GM21360 (cell line): ENCODE measurements around the gene PAQR7.
A peak's percentile ranks its signal among the peaks of the same experiment; 100 is the strongest.

ENCODE experiments used
- ATAC-seq: cut with Tn5 transposase; IDR thresholded peaks from one replicate; pipeline ENCODE4 v1.9.1; 2021; ENCODE audit warnings: mild to moderate bottlenecking, moderate library complexity; ENCODE audit not compliant: unreplicated experiment

Gene PAQR7

DNA sequence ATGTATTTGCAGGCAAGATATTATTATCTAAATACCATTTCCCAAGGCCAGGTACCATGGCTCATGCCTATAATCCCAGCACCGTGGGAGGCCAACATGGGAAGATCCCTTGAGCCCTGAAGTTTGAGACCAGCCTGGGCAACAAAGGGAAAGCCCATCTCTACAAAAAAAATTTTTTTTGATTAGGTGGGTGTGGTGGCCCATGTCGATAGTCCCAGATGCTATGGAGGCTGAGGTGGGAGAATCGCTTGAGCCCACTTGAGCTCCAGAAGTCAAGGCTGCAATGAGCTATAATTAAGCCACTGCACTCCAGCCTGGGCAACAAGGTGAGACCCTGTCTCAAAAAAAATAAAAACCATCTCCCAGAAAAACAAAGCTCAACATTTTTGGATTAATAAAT, 28.5 kb upstream of the PAQR7 start:
- no peak for ATAC-seq

DNA sequence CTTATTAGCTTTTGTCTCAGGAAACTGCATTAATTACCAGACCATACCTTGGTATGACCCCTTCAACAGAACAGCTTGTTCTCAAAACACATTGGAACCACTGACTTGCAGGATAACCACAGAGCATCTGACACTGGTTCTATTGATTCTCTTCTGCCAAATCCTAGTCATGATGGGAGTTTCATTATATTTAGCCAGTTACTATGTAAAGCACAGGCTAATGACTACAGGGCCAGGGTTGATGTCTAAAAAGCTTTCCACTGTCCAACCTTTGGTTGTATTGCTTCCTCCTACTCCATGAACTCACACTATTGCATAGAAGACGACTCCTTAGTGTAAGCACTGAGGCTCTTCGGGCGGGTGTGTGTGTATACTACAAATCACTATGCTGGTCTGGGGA, 27.0 kb upstream of the PAQR7 start:
- ATAC-seq: no peak

DNA sequence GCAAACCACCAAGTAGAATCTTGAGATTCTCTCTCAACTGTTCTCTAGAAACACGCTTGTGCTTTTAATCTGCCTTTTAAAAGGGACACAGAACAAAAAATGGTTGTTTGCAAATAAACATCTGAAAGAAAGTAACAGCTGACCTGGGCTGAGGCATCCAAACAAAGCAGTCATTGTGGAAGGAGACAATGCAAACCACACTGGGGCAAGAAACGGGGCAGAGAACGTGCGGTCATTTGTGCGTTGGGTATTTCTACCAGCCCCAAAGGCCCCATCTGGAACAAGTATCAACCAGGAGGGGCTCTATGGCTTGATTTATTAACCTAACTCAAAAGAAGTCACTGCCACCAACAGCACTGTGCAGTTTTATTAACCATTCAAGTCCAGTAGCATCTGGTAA, 24.7 kb upstream of the PAQR7 start:
- no peak for ATAC-seq

DNA sequence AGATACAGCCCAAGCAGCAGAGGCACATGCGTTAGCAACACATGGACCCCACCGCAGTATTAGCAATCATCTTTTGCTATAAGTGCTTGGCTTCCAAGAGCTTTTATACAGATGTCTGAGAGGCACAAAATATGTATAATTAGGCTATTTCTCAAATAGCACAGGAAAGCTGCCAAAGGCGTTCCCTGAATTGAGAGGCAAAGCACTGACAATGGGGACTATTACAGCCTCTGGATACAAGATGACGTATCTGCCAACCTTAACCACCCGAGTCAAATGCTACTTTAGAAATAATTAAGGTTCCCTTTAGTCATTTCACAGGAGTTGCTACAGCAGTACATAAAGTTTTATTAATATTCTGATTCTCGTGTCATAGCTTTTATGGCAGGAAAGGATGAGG, 24.3 kb upstream of the PAQR7 start:
- no peak for ATAC-seq

DNA sequence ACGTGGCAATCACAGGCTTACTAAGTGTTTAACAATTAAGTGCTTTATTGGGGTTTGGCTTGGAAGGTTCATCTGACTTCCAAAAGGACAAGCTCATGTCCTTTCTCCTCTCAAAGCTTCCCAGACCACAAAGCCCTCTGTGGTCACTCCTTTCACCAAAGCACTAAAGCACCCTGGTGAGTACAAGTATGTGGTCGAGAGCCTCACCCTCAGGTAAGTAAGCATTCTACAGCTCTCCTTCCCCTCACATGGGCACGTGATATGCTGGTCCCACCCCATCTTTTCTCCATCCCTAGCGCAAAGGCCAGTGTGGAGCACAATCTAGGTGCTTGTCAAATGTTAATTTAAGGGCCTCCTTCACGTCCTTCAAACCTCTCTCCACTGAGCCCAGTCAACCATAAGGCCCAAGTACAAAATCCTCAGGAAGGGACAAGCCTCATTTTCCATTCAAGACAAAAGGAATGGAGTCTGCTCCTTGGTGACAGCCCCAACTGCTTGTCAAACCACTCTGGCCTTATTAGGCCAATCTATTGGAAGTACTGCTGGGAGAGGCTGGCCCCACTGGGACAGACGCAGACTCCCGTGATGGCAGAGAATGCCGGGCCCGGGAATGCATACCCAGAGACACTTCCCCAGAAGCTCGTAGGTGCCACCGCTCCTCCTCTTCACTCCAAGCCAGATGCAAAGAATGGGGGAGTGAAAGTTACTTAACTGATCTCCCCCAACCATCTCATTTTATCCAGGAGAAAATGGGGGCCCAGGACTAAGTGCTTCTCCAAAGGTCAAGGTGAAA, 22.9 kb upstream of the PAQR7 start:
- no peak for ATAC-seq

DNA sequence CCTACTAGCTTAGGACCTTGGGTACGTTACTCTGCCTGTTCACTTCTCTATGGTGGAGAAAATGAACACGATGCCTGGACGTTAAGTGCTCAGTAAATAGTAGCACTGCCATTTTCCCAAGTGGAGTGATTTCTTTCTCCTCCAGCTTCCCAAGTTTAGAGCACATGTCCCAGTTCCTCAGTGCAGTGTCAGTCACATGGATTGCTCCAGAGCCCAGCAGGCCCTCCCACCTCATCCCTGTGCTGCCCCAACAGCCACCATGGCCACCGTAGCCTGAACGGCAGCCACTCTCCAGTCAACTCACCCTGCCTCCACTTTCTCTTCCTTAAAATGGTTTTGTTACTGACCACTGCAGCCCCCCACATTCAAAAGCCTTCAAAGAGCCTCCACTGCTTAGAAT, 22.2 kb upstream of the PAQR7 start:
- no peak for ATAC-seq

DNA sequence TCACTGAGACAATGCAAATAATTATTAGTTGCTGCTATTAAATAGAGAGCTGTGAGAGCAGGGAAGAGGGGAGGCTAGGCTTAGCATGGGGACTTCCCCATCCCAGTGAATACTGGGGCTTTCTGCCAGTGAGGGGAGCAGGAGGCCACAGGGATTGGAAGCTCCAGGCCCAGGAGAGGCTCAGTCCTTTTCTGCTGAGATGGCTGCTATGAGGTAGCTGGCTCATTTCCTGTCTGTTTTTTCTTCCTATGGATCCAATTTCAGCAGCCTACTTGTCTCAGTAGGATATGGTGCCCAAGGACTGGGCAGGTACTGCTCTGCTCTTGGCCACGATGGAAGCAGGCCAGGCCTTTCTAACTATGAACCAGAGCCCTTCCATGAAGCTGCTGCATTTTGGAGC, 20.8 kb upstream of the PAQR7 start:
- no peak for ATAC-seq

DNA sequence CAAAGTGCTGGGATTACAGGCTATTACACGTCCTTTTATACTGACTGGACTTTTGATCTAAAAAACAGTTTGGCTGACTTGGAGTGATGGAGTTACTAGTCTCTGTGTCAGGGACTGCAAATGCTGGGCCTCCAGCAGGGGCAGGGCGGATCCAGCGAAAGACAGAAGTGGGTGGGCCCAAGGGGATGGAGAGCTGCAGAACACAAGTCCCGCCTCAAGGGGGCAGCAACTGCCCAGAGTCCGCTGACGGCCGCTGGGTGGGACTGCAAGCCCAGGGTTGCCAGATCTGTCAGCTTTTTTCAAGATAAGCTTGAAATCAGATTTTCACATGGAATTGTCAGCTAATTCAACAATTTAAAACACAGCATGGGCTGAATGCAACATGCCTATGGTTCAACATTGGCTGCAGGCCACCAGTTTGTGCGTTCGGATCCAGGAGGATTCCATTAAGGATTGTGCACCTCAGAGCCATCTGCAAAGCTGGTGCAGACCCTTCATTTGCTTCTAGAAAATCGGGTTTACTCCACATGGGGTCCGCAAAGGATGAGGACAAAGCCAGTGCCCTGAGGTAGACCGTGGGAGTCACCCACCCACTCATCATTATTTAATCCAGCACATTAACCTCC, 20.0 kb upstream of the PAQR7 start:
- peak; percentile 88 for ATAC-seq

DNA sequence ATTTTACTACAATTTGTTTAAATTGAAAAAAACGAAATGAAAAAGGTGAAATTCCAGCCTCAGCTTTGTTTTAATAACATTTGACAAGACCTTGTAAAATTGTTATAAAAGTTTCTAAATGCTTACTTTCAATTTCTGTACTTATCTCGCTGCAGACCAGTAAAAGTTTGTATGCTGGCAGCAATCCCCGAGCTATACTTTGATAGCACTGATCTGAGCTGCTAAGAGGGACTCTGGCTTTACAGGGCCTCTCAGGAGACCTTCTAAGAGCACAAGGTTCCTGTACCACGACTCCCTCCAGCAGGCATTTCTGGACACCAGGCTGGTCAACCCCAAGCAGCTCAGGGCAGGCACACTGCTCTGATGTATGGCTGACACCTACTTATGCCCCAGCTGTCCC, 17.6 kb upstream of the PAQR7 start:
- no peak for ATAC-seq

DNA sequence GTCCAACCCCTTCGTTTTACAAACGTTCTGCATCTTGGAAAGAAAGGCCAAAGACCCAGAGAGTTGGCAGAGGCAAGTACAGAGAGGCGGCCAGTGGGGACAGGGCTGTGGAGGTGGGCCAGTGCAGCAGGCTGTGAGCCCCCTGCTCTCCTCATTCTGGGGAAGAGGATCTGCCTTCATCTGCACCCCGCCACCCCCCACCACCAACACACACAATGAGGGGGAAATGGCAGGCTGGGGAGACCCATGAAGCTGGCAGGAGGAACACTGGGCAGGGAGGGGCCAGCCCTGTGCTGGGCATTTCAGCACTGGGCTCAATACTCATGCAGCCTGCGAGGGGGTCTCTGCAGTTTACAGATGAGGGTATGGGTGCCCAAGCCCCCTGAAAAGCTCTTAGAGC, 16.1 kb upstream of the PAQR7 start:
- no peak for ATAC-seq

DNA sequence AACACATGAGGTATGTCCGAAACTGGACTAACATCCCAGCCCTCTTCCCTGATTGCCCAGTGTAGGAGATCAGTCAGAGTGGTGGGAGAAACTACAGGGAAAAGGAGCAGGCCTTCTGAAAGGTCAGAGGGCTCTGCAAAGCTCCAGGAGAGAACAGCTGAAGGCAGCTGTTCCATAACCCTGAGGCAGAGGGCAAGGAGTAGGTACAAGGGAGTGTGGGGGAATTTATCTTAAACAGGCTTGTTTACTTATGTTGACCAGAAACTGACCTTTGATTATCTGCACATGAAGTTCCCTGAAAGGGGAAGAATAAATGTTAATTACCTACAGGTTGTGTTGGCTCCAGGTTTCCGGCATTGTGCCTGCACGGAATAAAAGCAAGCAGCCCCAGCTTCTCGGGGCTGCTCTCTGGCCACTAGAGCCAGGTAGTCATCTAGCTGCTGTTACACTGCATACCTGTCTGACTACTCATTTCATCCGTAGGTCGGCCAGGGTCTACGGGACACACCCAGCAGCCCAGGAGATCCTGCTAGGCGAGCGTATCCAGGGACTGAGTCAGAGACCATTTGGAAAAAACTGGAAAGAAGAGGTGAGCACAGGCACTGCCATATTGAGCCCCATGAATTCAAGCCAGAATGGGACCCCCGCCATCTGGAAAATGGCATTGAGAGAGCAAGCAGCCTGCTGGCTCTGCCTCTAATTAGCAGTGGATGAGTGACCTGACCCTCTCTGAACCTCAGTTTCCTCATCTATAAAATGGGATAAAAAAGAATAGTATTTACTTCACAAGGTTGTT, 14.9 kb upstream of the PAQR7 start:
- no peak for ATAC-seq

DNA sequence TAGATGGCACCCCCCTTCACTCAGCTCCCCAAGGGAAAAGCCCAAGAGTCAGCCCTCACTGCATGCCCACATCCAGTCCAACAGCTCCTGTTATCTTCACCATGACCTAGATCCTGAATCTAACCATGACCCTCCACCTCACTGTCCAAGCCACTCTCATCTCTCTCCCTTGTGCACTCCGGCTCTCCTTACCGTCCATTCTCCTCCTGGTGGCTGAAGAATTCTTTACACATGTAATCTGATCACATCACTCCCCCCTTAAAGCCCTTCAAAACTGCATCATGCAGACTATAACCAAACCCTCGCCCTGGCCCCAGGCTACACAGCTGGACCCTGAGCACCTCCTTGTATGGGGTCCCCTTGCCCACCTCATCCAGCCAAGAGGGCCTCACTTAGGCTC, 14.0 kb upstream of the PAQR7 start:
- ATAC-seq: no peak

DNA sequence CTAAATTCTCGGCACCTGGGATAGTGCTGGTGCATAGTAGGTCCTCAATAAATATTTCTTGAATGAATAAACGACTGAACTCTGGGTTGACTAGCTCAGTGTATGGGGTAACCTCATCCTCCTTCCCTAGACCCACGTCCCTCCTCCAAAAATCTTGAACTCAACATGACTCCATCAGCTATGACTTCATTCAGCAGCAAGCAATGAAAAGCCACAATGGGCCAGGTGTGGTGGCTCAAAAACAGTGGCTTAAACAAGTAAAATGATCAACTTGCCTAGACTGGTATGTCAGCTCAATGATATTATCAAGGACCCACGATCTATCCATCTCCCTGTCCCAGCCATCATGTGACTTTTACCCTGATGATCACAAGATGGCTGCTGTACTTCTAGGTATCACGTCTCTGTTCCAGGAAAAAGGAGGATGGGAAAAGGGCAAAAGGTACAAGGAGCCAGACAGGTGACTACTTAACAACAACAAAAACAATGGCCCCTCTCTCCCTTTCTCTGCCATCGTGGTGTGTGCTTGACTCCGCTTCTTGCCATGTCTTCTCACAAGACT, 13.0 kb upstream of the PAQR7 start:
- ATAC-seq: no peak

DNA sequence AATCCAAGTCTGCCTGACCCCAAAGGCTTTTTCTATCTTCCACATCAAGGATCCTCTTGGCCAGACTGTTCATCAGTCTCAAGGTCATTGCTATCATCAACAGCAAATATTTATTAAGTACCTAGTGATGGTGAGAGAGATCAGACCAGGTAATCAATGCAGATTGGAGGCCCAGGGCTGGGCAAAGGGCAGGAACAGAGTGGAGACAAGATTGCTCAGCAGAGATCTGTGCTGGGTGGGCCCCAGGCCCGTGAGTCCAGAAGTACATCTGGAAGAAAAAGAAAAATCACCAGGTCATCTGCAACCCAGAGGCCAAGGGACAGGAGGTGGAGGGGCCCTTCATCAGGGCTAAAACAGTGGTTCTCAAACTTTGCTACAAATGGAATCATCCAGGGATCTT, 10.1 kb upstream of the PAQR7 start:
- no peak for ATAC-seq

DNA sequence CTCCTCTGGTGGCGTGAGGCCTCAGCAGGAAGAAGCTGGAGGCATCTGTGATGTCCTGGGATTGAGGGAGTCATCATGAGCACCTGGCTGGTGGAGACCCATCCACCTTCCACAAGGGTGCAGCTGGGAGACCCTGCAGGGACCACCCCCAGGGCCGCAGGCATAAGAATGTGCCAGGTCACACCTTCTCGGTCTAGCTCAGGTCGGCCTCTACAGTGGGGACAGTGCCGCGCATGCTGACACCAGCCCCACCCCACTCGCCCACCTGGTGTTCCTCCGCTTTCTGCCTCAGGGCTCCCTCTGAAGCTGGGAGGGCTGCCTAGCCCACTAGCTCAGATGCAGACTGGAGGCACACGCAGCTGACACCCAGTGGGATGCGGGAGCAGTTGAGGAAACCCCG, 5.8 kb upstream of the PAQR7 start:
- no peak for ATAC-seq

DNA sequence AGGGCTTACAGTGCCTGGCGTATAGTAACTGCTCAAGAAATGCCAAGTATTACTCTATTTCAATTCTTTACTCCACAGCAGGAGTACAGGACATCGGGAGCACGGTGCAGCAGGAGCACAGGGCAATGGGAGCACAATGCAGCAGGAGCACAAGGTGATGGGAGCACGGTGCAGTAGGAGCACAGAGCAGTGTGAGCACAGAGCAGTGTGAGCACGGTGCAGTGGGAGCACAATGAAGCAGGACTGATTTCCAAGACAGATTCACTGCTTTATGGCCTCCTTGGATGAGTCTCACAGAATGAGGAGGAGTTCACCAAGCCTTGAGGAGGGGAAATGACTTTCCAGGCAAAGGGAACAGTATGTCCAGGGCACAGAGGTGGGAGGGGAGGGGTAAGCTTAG, 5.0 kb upstream of the PAQR7 start:
- ATAC-seq: no peak

DNA sequence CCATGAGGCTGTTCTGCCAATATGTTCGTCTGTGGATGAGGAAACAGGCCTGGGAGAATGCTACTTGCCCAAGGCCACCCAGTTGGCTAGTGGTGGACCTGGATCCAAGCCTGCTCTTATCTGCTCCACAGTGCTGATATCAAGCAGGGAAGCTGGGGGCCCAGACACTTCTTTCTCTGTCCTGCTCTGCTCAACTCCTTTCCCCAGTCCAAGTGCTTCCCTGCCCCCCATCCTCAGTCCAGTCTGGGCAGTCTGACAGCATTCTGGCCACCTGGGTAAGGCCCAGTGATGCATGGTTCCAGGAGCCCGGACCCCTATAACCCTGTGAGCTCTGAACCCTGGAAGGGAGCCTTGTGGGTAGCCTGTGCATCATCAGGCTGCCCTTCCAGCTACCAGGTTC, 4.2 kb upstream of the PAQR7 start:
- no peak for ATAC-seq

DNA sequence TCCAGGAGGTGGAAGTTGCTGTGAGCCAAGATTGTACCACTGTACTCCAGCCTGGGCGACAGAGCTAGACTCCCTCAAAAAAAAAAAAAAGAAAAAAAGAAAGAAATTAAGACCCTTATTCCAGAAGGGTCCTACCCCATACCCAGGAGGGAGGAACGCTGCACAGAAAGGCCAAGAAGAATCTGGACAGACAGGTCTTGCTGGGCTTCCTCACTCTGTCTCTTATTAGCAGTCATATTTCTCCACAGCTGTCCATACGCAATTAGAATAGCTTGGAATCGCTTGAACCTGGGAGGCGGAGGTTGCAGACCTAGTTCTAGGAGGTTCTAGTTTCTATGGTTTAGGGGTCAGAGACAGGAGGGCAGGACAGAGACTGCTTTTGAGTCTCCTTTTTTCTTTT, 3.2 kb upstream of the PAQR7 start:
- no peak for ATAC-seq

DNA sequence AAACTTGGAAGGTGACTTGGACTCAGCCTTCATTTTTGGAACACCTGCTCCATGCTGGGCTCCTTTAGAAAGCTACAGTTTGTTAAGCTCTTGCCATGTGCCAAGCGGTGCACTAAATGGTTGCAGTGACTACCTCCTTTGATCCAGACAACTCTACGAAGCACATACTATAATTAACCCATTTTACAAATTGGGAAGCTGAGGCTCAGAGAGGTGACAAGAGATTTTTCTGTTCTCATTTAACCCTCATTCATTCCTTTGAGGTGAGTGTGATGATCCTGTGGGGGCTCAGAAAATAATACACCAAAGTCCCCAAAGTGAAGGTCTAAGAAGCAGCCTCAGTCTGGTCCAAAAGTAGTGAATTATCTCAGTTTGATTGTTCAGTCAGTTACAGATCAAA, 1.6 kb upstream of the PAQR7 start:
- no peak for ATAC-seq

DNA sequence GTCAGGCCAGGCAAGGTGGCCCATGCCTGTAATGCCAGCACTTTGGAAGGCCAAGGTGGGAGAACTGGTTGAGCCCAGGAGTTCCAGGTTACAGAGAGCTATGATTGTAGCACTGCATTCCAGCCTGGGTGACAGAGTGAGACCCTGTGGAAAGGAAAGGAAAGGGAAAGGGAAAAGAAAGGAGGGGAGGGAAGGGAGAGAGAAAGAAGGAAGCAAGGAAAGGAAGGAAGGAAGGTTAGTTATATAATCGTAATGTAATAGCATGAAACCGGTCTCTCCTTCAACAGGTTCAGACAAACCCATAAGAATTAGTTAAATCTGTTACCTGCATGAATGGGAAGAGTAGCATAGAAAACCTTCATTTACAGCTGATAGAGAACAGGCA, 1.2 kb upstream of the PAQR7 start:
- ATAC-seq: no peak

DNA sequence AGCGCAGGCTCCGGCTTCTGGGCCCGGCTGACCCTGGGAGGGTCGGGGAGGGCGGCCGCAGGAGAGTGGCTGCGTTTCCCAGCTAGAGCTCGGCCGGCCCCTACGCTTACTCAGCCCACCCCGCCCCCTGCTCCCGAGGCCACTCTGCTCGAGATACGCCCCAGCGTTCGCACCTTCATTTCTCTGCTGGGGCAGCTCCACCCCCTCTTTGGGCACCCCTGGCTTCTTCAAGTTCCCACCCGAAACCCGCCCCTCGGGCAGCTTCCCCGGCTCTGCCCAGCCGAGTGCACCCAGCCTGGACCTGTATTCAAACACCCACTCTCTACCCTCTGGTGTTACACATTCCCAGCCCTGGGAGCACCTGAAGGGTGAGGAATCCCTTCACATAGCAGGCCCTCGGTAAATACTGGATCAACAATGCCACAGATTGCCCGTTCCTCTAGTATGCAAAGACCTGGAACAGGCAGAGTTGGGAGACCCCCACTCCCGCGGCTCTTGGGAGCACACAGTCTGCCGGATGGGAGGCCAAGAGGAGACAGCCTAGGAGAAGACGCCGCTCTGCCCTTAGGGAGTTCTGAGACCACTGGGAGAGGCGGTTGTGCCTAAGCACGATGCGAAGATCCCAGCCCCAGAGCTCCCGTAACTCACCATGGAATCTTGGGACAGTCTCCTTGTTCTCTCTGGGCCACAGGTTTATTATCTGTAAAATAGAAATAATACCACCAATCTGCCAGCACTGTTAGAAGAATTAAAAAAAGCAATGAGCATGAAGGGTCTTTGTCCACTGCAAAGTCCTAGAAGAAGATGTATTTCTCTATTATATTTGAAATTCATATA, 566 bp upstream of the PAQR7 start:
- ATAC-seq: no peak
